ENCODE data around the gene ARMCX4.

Gene ARMCX4

GRCh38 chrX:101462892-101463291 is 22.4 kb upstream of the ARMCX4 start:
- no peak for DNase-seq (ENCODE audit: low spot score)
- no peak for TF ChIP-seq CTCF (IDR thresholded peaks at IDR 0.05; ENCODE audit: extremely low read depth, missing control alignments)

DNA sequence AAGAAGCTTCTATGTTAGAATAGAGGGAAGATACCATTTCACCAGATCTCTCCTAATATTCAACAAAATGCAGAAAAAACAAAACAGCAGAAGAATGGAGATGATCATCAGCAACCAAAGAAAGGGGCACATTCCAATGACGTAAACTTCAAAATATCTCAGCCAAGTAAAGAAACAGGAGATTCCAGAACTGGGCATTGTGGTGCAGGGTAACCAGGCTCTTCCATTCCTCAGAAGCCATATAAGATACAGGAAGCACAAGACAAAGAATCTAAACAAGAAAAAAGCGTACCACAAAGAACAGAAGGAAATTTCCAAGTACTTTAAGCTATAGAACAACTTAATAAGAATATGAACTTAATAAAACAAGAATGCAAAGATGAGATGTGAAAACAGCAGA is 6.9 kb upstream of the ARMCX4 start:
- no peak for DNase-seq (ENCODE audit: low spot score)
- no peak for TF ChIP-seq CTCF (IDR thresholded peaks at IDR 0.05; ENCODE audit: extremely low read depth, missing control alignments)

DNA sequence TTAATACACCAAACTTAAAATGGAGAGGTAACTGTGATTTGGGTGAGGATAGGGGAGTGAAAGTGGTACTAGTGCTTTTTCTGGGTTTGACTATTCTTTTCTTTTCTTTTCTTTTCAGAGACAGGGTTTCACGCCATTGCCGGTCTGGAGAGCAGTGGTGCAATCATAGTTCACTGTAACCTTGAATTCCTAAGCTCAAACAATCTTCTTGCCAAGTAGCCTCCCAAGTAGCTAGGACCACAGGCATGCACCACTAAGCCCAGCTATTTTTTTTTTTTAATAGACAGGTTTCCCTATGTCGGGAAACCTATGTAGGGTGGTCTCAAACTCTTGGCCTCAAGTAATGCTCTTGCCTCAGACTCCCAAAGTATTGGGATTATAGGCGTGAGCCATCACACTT is 3.0 kb upstream of the ARMCX4 start:
- no peak for DNase-seq (ENCODE audit: low spot score)
- TF ChIP-seq CTCF (IDR thresholded peaks at IDR 0.05; ENCODE audit: extremely low read depth, missing control alignments), result no peak

GRCh38 chrX:101483705-101484104 is 1.6 kb upstream of the ARMCX4 start:
- no peak for TF ChIP-seq CTCF (IDR thresholded peaks at IDR 0.05; ENCODE audit: extremely low read depth, missing control alignments)
- no peak for DNase-seq (ENCODE audit: low spot score)

DNA sequence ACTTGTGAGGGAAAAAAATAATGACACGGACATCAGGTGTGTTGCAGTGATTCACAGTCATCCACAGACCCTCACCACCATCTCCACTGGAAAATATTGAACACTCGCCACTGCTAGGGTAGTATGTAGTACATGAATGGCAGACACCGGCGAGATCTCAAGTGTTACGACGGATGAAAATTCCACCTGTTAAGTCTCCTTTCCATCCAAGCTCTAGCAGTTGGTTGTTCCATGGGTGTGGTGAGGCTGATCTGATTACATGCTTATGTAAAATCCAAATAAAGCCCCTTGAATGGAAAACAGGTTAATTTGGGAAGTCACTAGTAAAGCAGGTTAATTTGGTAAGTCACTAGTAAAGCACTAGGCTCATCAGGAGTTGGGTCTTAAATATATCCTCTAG is 1.1 kb upstream of the ARMCX4 start:
- no peak for DNase-seq (ENCODE audit: low spot score)
- TF ChIP-seq CTCF (IDR thresholded peaks at IDR 0.05; ENCODE audit: extremely low read depth, missing control alignments), result no peak

GRCh38 chrX:101488796-101489195 is 3.5 kb downstream of the ARMCX4 start:
- no peak for TF ChIP-seq CTCF (IDR thresholded peaks at IDR 0.05; ENCODE audit: extremely low read depth, missing control alignments)
- DNase-seq (ENCODE audit: low spot score), result no peak

DNA sequence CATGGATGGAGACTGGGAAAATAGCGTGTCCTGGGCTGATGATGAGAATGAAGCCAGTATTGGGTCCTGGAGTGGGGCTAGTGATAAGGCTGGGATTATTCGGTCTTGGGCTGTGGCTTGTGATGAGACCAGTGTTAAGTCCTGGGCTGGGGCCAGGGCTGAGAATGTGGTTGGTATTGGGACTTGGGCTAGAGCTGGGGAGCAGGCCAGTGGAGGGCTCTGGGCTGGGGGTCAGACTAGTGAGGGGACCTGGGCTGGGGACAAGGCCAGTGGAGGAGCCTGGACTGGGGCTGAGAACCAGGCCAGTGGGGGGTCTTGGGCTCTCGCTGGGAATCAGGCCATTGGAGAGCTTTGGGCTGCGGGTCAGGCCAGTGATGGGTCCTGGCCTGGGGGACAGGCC is 6.7 kb downstream of the ARMCX4 start:
- DNase-seq (ENCODE audit: low spot score), result no peak
- no peak for TF ChIP-seq CTCF (IDR thresholded peaks at IDR 0.05; ENCODE audit: extremely low read depth, missing control alignments)
